Activated naive CD4-positive, alpha-beta T cell treated with Interleukin-2 at 50 U/mL for 16 hours (primary cell): ENCODE measurements around the gene ANKS1A.
"Not testable (repeated sequence)": the region's sequence is repeated elsewhere in the genome, so short reads cannot be mapped to it uniquely, and the experiment has no call there.

Experiments
- DNase-seq: peaks from one replicate; pipeline ENCODE4 v3.0.0-alpha.2; 2020

Gene ANKS1A

DNA sequence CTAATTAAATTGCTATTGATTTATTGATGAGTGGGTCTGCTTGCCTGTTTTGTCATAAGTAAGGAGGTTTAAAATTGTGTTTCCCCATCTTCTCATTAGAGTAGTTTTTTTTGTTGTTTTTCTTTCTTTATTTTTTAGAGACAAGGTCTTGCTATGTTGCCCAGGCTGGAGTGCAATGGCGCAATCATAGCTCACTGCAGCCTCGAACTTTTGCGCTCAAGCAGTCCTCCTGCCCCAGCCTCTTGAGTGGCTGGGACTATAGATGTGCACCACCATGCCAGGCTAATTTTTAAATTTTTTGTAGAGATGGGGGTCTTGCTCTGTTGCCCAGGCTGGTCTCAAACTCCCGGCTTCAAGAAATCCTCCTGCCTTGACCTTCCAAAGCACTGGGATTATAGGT is 31.0 kb downstream of the ANKS1A start:
- DNase-seq, result no peak

DNA sequence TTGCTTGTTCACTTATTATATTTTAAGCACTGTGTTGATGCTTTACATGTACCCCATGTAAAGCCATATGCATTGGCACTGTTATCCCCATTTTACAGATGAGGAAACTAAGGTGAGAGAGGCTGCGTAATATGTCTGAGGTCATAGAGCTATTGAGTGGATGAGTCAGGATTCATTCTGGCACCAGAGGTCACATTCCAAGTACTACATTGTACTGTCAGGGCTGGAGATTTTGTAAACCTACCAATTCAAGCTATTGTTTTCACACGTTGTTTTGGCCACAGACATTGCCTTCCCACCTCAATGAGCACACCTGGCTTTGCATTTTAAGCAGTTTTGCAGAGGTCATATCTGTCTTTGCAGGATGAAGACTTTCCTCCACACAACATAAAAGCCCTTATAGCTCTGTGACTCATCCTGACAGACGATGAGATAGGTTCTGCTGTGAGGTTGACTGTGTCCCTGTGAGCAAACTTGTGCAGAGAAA is 33.2 kb downstream of the ANKS1A start:
- DNase-seq, result no peak

DNA sequence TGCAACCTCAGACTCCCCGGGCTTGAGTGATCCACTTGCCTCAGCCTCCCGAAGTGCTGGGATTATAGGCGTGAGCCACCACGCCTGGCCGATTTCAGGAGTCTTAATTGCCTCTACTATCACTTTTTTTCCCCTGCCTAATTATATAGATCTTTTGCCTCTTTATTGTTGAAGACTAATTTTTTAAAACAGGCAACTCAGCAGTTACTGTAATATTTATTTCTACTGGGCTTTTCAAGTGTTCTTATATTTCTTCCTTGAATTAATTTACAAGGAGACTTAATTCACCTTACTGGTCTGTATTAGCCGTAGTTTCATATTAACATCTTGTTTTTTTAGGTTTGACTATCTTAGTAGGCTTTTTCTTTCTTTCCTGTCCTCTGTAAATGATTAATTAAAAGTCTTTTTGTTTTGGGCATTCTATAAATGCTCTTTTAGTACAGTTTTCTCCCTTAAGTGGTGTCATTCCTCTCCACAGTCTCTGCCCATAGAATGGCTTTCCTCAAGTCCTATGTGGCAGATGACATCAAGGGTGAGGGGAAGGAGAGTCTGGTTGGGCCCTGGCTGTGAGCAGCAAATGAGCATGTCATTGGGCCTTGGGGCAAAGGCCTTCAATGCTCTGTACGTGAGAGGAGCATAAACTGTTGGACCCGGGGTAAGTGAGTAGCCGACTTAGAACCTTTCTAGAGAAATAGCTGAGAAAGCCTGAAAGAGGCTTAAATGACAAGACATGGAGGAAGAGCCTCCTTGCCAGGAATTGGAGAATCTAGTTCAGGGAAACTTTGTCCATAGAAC is 36.0 kb downstream of the ANKS1A start:
- DNase-seq, result no peak

DNA sequence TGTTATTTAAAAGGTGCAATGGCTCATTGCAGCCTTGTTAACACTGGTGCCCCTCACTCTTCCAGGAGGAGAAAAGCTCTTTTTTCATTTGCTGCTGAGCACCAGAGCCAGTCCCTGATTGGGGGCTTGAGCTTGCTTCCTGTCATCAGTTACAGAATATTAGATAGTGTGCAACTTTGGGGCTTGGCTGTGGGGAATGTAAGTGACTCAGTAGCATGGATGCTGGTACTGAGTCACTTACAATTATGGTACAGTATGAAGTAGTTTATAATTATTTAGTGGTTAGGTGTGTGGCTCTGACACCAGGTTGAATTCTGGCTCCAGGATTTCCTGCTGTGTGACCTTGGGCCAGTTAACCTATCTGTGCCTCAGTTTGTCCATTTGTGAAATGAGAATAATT is 37.6 kb downstream of the ANKS1A start:
- DNase-seq, result no peak

DNA sequence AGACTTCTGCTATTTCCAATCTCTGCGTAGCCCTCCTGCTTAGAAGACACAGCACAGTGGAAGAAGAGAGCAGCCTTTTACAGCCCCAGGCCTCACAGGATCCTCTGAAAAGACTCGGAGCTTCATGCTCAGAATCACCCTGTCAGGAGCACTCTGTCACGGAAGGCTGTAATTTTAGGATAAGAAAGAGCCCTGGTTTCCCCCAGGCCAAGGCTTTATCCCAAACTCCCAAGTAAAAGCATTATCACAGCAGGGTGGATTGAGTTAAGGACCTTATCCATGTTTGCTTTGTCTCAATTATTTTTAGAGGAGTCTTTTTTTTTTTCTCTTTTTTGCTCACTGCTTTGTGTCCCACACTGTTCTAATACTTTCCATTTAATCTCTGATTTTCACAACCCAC is 39.2 kb downstream of the ANKS1A start:
- no peak for DNase-seq

DNA sequence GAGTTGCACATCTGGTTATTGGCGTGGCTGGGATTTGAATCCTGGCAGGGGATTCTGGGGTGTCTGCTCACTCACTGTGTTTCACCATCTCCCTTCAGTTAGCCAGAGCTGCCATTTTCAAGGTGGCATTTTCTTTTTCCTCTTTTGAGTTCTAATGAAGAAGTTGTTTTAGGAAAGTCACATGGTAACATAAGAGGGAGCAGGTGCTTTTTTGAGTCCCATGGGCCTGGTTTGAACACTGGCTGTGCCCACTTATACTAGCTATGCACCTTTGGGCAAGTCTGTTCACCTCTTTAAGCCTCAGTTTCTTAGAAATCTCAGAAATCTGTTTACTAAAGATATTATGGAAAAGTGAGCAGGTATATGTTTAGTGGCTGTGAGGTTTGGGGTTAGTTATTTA is 39.6 kb downstream of the ANKS1A start:
- DNase-seq, result no peak

DNA sequence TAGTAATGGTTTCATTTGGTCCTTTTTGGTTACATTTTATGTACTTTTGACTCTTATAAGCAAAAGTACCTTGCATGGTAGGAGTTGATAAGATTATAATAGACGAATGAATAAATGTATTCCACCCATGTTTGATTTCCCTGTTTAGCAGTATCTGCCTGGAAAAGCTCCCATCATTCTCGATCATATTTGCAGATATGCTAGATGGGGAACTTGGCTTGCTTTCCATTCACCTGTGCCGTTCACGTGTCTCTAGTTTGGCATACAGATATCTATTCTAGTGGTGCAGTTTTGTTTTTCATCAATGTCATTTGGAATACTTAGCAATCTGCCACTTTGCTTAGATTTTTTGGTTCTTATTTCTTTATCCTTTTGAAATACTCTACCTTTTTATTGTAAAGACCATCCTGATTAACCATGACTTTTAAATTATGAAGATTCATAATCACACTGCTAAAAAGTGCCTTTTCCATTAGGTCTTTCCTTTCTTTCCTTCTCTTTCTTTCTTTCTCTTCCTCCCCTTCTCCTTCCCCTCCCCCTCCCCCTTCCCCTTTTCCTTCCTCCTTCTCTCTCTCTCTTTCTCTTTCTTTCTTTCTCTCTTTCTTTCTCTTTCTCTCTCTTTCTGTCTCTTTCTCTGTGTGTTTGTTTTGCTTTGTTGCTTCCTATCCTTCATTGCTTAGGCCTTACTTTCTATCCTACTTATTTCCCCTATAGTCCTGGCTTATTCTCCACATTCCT is 40.4 kb downstream of the ANKS1A start:
- DNase-seq, result no peak

DNA sequence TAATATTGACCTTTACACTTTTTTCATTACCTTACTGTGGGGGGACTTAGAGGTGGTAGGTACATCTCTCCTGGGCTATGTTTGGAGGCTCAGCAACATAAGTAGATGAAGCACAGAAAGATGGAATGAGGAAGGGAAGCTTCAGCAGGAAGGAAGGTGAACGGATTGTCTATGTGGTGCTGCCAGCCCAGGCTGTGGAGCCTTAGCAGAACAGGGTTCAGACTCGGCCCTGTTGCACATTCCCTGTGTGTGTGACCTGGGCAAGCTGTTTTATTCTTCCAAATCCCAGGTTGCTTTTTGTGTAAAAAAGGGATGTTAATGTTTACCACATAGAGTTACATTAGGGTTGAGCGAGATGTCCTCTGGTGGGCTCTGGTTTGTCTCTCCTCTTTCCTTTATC is 41.2 kb downstream of the ANKS1A start:
- no peak for DNase-seq

DNA sequence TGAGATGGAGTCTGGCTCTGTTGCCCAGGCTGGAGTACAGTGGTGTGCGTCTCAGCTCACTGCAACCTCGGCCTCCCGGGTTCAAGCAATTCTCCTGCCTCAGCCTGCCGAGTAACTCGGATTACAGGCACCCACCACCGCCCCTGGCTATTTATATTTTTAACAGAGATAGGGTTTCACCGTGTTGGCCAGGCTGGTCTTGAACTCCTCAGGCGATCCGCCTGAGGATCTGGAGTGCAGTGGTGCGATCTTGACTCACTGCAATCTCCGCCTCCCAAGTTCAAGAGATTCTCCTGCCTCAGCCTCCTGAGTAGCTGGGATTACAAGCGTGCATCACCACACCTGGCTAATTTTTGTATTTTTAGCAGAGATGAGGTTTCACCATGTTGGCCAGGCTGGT is 43.1 kb downstream of the ANKS1A start:
- DNase-seq, result not testable (repeated sequence)

DNA sequence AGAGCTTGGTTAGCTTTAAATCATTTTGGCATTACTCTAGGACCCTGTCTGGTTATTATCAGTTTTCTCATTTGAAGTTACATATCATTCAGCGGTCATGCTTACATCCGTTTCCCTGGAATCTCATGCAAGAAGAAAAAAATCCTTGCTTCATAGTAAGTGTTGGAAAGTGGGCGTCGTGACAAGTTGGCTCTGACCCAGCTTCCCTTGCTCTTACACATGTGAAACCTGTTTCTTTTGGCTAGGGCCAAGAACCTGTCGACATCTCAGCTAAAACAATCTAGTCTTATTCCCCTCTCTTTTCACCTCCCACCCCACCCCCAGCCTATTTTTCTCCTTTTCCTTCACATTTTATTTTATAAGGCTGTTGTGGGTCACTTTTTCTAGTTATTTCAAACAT is 45.5 kb downstream of the ANKS1A start:
- DNase-seq, result no peak

DNA sequence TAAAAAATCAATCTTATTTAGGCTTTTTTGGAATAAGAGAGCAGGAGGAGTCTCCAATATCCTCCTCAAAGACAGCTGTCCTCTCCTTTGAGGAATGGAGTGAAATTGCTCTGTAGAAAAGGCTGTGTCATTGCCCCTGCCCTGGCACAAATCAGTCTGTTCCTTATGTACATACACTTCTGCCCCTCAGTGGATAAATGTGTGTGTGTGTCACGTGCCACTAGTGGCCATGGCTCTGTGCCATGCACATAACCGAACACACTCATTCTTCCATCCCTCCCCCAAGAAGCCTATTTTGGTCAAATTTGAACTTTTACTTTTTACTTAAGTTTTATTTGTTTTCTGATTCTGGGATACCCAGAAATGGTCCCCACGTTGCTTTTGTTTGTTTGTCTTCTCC is 49.2 kb downstream of the ANKS1A start:
- no peak for DNase-seq

DNA sequence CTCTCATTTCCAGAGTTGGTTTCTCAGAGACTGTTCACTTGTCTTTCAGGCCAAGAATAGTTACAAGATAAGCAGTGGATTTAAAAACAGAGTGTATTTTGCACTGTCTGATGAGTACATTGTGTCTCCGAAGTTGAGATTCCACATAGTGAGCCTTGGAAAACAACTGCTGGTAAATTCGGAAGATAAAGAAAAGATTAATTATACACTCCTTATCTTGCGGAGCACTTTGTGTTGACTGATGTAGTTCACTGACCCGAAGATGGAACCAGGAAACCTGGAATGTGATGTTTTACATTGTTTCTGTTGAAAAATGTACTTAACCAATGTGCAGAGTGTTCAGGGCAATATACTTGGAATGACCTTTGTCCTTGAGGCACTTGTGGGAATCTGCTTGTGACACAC is 51.0 kb downstream of the ANKS1A start:
- DNase-seq, result no peak

DNA sequence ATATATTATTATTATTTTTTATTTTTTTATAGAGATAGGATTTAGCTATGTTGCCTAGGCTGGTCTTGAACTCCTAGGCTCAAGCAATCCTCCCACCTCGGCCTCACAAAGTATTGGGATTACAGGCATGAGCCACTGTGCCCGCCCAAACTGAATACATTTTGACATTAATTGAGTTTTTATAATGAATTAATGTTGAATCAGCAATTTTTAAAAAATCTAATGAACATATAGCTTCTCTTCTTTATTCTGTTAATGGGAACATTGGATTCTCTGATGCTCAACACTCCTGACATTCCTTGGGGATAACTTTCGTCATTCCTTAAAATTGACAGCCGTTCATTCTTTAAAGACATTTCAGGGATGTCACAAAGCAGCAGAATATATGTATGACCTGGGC is 52.4 kb downstream of the ANKS1A start:
- no peak for DNase-seq

DNA sequence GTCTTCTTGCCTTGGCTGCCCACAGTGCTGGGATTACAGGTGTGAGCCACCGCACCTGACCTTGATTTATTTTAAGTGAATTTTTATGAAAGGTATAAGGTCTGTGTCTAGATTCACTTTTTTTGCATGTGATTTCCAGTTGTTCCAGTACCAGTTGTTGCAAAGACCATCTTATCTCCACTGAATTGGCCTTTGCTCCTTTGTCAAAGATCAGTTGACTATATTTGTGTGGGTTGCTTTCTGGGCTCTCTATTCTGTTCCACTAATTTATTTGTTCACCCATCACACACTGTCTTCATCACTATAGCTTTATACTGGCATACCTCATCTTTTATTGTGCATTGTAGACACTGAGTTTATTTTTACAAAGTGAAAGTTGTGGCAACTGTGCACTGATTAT is 56.3 kb downstream of the ANKS1A start:
- no peak for DNase-seq

DNA sequence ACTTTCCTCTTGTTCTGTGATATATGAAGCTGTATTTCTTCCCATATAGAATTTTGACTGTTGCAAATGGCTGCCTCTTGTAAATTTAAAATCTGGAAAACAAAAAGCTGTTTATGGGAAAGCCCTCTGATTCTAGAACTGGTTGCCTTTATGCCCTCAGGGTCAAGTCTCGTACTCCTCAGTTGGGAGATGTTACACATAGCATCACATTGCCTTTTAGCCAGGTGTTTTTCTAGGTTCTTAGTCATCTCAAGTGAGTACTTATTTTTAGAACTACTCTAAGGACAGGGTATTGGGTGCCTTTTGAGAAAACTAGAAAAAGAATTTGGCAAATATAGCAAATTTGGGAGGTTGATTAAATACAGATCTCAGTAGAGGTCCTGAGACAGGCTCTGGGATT is 58.5 kb downstream of the ANKS1A start:
- DNase-seq, result no peak

DNA sequence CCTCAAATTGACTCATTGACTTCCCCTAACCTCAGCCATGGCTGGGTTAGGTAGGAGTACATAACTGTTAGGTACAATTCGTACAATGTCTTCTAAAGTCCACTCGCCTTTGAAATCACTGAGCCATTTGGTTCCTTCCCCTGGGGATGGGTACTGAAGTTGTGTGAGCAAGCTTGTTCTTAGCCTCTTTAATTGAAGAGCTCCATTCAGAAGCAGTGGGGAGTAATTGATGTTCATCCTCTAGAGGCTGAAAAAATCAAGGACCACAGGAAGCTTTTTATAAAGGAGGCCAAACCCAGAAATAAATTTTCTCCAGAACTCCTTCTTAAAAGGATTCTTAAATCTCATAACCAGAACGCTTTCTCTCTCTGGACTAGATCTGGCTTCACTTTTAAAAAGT is 60.6 kb downstream of the ANKS1A start:
- no peak for DNase-seq

DNA sequence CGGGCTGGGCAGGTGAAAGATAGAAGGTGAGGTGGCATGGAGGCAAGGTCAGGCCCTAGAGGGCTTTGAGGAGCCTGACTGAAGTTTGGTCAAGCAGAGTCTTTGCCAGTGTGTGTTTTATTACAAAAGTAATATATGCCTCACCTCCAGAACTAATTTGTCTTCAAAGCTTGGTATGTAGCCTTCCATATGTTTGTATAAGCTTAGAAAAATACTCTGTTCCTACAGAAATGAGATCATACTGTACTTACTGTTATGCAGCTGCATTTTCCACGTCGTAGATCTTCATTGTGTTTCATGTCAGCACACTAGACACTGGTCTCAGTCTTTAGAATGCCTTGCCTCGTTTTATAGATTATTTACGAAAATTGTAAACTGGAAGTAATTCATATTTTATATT is 61.8 kb downstream of the ANKS1A start:
- DNase-seq, result no peak

DNA sequence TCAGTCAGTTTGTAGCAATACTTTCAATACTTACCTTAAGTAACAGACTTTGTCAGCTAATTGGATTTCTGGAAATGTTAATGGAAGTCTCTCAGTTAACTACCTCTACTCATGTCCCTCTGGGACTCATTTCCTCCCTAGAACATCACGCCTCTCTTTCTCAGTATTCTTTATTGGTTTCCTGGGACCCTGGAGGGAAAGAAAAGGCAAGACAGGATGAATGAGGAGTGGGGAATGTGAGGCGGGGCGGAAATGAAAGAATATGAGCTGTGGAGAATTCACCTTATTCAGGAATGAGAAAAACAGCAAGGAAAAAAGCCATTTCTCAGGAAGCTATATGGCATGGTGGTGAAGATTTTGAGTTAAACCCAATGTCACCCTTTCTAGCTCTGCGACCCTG is 62.7 kb downstream of the ANKS1A start:
- no peak for DNase-seq

DNA sequence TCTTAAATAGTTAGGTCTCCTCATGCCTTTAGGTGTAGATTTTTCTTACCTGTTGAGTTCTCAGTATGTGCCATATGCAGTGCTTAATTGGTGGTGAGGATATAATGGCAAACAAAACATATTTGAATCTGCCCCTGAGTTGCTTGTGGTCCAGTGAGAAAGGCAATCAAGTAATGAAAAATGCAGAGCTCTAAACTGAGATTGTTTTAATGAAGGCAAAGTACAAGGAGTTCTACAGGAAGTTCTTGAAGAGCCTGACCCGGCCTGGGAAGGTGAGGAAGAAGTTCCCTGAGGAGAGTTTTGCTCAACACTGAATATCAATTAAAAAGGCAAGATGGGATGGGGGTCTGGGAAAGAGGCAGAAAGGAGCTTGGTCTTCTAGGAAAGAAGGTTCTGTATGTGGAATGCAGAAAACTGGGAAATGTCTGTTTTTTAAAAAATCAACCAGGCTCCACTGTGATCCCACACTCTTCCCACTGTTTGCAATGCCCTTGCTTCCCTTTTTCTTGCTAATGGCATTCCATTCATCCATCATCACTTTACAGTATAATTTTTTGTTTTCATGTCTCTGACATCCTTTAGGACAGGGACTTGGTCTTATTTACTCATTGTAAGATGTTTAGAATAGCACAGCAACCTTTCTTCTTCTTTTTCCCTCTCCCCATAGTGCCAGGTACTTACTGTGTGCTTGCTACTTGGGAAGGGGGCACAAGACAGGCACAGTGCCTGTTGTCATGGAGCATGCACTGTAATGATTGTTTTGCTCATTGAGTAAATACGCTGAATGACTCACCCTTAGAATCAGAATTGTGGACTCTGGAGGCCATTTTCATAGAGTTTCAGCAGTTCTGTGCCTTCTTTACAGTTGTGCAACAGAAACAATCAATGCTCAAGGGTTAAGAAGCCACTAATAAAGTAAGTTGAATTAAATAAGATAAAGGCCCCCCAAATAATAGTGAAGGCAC is 64.3 kb downstream of the ANKS1A start:
- no peak for DNase-seq

DNA sequence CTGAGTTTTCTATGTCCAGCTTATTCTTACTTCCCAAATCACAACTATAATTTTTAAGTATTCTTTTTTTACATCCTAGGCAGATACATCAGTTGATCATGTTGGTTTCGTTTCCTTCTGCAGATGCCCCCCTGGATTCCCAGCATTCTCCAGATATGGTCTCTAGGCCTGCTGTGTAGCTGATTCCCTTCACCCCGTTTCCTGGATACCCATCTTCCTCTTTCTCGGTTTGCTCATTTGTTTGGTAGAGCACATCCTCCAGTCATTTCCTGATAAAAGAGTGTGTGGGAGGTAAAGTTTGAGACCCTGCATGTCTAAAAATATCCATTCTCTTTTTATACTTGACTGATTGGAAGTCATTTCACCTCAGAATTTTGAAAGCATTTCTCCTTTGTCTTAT is 66.4 kb downstream of the ANKS1A start:
- DNase-seq, result no peak

DNA sequence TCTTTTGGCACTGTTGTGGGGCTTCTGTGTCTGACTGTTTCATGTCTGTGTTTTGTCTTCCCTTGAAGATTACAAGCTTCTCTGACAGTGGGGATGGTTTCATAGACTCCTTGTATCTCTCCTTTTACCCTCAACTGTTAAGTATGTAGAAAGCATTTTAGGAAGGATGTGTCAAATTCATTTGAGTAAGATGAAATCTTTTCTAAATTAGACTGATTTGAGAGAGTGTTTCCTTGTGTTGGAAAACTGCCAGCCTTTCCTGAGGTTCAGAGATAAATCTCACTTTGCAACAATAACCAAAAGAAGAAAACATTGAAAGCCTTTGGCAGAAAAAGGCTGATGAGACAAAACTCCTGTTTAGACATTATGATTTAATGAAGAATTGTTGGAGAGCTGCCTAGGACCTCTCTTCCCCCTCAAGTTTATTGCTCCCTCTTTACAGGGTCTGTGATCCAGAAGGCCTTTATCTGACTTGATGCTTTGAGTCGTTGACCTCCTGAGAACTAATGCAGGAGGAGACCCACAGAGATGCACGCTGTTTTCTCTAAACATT is 68.3 kb downstream of the ANKS1A start:
- no peak for DNase-seq

DNA sequence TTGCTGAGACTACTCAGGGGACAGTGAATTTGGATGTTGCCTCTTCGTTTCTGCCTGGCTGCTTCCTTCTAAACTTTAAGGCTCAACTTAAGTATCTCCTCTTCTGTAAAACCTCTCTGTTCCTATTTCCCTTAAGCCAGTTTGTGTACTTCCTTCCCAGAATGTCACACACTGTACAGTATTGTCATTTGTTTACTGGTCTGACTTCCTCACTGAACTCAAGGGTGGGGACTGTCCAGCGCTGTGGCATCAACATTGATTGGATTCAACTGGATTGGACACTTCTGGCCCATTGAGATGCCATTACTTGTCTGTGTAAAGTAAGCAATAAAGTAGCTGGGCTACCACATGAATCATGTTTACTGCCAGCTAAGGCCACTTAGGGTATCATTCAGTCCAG is 69.7 kb downstream of the ANKS1A start:
- no peak for DNase-seq

DNA sequence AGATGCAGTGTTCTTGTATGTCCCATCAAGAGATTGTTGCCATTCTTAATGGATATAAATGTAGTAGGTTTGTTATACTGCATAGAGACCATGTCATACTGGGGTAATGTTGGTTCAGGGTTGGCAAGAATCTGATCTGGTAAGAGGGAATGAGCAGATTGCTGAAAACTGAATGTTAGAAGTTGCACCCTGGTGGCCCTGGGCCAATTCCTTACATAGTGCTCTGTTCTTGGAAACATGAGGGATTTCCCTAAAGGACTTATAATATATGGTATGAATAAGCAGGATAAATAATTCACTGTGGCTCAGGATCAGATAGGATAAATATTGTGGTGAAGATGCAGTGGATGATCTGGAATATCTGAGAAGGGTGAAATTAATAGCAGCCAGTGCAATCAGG is 70.2 kb downstream of the ANKS1A start:
- no peak for DNase-seq
